Measurements from ENCODE around the gene CDH23. TPM values are rescaled to one million over a fixed set of nuclear protein-coding genes. Genes with fewer than 3 reads are reported as not detected.

CDH23 gene
- polyA plus RNA-seq, 4 donors, result 0.75 to 2.0 (median 1.3) TPM

DNA sequence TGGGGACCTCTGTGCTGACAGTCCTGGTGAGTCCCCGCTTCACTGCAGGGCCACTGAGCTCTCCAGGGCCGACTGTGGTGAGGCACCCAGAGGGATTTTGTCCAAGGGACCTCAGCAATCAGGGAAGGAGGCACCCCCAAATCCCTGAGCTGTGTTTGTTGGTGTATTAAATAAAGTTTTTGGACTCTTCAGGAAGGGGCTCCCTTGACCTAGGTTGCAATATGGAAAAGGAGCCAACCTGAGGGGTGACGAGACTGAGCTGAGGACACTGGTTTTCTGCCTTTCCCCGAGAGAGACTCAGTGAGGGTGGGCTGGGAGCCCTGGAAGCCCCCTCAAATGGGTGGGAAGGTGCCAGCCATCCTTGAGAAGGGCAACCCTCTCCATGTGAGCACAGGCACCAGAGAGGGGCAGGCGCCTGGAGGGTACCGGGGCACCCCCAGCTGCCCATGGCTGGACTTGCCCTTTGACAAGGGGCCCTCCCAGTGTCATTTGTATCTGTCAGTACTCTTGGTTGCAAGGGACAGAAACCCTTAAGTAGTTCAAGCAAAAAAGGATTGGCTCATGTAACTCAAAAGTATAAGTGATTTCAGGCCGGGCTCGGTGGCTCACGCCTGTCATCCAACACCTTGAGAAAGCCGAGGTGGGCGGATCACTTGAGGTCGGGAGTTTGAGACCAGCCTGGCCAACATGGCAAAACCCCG is 250.0 kb downstream of the CDH23 start:
- no peak for DNase-seq (ENCODE audit: low read depth in 4 of 4, low spot score in 2 of 4)

DNA sequence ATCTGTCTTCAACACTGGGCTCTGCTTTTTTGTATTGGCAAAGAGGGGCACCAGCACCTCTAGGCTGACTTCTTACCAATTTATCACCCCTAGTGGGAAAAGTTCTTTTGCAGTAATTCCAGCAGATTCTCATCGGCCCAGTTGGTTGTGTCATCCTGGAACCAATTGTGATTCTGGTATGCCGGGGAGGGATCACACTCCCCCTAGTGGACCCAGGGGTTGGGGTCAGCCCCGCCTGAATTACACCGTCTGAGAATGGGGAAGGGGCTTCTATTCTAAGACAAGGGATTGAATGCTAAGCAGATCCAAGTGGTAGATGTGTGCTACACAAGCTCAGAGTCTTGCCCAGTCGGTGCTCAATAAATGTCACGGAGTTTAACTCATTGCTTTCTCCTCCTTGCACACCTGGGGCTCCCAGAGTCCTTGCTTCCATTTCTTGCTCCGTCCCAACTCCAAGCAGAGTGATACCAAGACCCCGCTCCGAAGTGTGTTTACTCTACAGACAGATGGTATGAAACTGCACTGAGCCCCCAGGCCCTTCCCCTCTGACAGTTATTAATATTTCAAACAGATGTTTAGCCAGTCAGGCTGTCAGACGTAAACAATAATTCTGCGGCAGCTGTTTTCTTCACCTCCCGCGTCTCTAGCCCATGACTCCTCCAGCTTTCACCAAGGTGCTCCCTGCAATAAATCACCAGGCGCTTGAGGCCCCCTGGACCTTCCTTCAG is 251.0 kb downstream of the CDH23 start:
- DNase-seq (ENCODE audit: low read depth in 4 of 4, low spot score in 2 of 4), result no peak

DNA sequence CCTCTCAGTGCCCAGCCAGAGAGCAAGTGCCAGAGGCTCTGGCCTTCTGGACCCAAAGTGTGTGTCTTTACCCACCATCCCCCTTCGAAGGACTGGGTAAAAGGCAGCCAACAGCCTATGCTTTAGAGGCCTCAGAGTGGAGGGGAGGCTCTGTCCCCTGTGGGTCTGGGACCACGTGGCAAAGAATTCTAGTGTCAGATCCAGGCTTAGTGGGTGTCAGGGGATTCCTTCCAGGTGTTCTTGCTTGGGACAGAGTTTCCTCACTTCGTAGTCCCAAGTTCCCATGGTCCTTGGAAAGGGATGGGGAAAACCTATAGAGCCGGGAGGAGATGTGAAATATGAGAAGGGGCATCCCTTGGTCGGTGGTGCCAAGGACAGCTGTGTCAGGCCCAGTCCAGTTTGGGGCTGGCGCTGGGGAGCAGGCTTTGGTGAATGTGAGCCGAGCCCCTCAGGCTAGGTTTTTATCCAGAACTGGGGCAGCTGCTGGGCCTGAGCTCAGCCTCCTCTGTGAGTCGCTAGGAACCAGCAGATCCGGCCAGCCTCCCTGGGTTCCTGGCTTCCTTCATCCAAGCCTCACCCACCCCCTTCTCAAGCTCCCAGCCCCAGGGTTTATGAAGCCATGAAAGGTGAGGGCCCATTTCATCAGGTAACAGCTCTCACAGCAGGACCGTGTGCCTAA is 251.7 kb downstream of the CDH23 start:
- no peak for DNase-seq (ENCODE audit: low read depth in 4 of 4, low spot score in 2 of 4)

DNA sequence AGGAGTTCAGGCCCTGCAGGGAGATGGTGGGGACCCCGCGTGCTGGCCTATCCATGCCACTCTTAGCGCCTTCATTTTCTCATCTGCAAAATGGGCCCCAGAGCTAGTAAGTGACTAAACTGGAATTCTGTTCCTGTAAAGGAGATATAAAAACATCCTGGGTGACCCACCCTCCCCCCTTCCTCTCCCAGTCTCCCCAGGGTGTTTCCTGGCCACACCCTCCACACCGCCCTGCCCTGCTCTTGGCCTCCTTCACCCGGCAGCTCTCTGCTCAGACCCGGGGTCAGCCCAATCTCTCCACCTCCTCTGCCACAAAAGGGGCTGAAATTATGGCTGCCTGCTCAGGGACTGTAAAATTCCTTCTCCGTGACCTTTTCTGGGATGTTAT is 252.2 kb downstream of the CDH23 start:
- no peak for DNase-seq (ENCODE audit: low read depth in 4 of 4, low spot score in 2 of 4)

DNA sequence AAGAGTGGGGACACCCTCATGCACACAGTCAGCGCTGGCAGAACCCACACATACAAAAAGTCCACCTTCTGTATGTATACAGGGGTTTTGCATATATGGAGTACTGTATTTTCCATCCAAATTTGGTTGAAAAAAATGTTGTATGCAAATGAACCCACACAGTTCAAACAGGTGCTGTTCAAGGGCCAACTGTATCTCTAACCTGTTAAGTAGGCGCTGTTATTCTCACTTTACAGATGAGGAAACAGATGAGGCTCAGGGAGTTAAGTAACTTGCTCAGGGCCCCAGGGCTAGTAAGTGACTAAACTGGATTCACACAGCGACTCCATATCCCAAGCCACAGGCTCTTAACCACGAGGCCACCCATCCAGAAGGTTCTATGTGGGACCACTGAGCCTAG is 252.9 kb downstream of the CDH23 start:
- DNase-seq (ENCODE audit: low read depth in 4 of 4, low spot score in 2 of 4), result no peak

DNA sequence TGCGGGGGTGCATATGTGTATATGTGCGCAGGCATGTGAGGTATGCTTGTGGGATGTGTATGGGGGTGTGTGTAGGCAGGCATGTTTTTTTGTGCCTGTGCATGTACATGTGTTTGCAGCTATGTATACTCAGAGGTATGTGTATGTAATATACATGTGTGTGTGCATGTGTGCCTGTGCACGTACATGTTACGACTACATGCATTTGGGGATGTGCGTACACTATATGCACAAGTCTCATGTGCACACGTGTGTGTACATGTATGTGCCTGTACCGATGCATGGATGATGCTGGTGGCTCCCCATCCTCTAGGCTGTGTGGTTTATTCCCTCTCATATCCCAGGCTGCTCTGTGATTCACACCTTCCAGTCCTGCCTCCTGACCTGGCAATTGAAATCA is 253.7 kb downstream of the CDH23 start:
- no peak for DNase-seq (ENCODE audit: low read depth in 4 of 4, low spot score in 2 of 4)

DNA sequence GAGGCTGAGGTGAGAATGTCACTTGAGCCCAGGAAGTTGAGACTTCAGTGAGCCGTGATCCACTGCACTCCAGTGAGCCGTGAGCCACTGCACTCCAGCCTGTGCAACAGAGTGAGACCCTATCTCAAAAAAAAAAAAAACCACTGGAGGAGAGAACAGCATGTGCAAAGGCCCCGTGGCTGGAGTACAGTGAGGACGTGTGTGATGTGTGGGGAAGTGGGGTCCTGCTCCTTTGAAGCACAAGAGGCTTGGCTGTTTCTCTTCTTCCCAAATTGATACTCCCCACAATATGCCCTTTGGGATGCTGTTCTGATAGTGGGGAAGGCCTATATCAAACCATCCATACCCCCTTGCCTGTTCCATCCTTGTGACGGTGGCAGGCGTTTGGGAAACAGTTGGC is 254.7 kb downstream of the CDH23 start:
- no peak for DNase-seq (ENCODE audit: low read depth in 4 of 4, low spot score in 2 of 4)

DNA sequence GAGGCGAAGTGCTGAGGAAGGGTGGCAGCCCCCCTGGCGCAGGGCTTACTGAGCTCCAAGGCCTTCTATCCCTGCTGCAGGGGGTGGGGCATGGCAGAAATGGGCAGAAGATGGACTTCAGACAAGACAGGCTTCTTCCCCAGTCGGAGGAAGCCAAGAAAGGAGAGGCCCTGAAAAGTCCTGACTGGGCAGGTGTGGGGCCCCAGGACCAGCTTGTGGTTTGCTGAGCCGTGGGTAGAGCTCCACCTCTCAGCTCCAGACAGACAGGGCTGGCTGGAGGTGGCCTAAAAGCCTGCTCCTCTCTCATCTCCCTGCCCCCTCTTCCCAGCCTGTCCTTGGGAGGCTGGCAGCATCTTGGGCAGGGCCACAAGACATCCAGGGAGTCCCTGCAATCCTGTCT is 255.2 kb downstream of the CDH23 start:
- no peak for DNase-seq (ENCODE audit: low read depth in 4 of 4, low spot score in 2 of 4)

DNA sequence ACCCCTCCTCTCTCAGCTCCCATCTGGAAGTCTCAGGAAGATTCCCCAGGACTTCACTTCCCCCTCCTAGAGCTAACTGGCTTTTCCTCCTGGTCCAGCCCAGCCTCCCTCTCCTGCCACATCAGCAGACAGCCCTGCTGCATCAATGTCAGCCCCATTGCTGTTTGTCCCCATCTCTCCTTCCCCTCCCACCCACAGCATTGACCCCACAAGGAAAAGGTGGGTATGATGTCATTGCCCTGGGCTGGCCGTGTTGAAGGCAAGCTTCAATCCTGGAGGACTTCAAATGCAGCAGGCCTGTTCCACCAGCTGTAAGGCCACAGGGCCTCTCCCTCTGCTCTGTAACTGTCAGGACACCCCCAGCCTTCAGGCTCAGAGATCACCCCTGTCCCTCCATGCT is 256.3 kb downstream of the CDH23 start:
- no peak for DNase-seq (ENCODE audit: low read depth in 4 of 4, low spot score in 2 of 4)

DNA sequence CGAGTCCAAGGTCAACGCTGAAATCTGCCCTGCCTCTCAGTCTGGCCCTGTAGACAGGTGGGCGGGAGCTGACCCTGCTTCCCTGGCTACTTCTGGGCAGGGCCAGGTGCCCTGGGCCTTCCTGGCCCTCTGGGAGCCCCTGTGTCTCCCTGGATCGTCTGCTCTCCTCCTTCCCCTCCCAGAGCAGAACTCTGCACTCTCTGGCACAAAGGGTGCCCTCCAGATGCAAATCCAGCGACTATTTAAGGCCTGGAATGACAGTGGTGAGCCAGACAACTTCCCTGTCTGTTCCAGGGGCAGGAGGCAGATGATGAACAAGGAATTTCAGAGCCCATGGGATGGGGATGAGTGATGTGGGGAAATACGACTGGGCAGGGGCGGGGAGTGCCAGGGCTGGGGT is 259.5 kb downstream of the CDH23 start:
- no peak for DNase-seq (ENCODE audit: low read depth in 4 of 4, low spot score in 2 of 4)

DNA sequence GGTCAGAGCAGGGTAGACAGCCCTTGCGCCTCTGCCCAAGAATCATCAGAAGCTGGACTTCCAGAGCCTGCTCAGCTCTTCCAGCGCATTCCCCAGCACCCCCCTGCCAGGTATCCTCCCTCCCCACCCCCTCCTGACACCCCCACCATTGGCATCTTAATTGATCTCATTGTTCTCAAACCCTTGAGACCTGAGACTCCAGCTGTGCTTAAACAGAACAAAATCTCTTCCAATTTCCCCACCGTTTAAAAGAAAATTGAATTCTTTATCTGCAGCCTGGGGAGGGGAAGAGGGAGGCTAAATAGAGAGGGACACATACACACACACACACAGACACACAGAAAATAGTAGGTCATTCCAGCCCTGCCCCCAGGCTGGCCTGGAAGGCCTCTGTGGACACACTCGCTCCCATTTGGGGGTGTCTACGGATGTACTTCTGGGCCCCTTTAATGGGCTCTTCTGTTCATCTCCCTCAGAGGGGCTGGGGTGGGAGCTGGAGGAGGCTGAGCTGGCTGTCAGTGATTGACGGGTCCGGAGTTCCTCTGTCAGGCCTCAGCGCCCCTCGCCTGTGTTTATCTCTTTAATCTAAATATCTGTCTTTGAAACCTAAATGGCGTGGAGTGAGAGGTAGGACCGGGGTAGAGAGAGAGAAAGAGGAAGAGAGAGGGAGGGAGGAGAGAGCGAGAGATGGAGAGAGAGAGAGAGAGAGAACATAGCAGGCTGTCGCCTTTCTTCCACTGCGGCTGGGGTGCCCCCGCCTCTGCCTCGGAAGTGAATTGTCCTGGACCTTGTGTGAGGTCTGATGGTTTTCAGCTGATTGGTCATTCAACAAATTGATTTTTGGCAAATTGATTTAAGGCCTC is 261.1 kb downstream of the CDH23 start:
- no peak for DNase-seq (ENCODE audit: low read depth in 4 of 4, low spot score in 2 of 4)

DNA sequence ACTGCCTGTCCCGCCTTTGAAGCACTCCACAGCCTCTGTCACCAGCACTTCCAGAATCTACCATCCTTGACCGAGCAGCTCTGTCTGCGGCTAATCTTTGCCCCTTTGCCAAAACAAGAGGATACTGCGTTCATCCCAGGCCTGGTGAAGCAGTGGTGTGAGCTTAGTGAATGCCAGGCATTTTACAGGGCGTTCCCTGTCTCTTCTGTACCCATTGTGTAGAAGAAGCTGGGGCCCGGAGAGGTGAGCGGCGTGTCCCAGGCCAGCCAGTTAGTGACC is 261.7 kb downstream of the CDH23 start:
- DNase-seq (ENCODE audit: low read depth in 4 of 4, low spot score in 2 of 4), result no peak

DNA sequence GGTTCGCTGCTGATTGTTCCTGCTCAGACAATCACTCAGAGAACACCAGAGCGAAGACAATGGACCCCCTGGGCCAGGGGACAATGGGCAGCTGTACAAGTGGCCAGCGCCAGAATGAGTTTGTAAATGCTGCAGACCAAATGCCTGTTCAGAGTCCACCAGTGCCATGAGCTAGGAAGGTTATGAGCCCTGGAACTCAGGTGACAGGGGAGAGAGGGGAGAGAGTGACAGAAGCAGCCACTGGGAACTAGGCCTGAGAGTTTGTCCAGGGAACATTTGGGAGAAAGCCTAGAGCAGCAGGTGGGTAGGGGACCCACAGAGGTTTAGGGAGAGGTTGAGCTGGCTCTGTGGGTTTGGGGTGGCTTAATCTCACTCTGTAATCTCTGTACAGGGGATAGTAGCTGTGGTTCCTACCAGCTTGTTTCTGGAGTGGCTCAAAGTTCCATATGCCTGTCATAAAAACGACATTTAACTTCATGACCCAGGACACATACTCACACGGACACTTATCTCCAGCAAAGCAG is 262.5 kb downstream of the CDH23 start:
- DNase-seq (ENCODE audit: low read depth in 4 of 4, low spot score in 2 of 4), result no peak

DNA sequence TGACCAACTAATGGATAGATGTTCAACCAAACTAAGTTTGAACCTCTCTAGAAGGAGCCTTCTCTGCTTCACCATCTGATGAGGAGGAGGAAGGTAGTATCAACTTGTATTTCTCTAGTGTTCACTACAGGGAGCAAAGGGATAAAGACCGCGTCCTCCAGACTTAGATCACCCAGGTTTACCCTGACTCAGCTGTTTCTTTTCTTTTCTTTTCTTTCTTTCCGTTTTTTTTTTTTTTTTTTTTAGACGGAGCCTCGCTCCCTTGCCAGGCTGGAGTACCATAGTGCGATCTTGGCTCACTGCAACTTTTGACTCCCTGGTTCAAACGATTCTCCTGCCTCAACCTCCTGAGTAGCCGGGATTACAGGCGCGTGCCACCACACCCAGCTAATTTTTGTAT is 263.0 kb downstream of the CDH23 start:
- DNase-seq (ENCODE audit: low read depth in 4 of 4, low spot score in 2 of 4), result no peak

DNA sequence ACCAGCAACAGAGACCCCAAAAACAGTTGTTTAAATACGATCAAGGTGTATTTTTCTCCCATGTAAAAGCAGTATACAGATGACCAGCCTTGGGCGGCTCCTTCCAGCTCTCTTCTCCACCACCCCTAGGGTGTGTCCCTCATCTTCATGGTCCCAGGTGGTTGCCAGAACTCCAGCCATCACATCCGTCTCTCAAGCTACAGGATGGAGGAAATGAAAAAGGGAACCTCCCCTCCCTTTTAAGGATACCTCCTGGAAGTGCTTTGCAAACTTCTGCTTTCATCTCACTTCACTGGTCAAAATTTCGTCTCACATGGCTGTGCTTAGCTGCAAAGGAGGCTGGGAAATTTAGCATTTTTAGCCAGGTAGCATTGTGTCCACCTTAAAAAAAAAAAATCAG is 263.6 kb downstream of the CDH23 start:
- DNase-seq (ENCODE audit: low read depth in 4 of 4, low spot score in 2 of 4), result no peak

DNA sequence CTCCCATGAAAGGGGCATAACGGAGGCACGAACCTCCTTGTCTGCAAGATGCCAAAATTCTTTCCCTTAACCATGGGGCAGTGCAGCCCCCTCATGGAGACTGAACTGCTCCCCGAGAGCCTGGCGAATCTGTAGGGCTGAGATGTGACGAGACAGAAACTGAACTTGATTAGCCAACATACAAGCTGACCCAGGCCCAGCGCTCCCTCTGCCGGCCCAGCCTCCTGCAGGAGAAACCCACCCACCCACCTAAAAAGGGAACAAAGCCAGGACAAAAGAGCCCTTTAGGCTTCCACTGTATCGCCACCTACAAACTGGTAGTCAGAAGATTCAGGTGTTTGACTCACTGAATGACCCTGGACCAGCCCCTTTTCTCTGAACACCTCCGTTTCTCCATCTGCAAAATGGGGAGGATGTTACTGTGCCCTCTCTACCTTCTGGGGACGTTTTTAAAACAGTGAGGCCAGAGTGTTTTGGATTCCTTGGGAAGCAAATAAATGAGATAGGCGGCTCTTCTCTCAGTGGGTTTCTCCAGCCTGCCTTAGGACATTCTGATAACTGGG is 264.4 kb downstream of the CDH23 start:
- no peak for DNase-seq (ENCODE audit: low read depth in 4 of 4, low spot score in 2 of 4)

DNA sequence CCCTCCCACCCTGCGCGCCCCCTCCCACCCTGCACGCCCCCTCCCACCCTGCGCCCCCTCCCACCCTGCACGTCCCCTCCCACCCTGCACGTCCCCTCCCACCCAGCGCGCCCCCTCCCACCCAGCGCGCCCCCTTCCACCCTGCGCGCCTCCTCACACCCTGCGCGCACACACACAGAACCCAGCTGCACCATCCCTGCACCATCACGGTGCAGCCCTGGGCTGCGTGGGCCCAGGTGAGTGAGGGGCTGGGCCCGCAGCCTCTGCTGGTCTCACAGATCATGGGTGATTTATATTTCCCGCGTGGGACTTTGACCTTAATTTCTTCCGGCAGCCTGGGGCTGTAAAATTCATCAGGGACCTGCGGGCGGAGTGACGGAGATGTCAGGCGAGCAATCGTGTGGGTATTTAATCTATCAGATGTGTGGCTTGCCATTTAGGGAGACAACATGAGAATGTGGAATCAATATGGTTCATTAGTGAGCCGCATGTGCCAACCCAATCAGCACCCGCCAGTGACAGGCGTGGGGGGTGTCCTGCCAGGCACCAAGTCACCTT is 265.1 kb downstream of the CDH23 start:
- no peak for DNase-seq (ENCODE audit: low read depth in 4 of 4, low spot score in 2 of 4)

DNA sequence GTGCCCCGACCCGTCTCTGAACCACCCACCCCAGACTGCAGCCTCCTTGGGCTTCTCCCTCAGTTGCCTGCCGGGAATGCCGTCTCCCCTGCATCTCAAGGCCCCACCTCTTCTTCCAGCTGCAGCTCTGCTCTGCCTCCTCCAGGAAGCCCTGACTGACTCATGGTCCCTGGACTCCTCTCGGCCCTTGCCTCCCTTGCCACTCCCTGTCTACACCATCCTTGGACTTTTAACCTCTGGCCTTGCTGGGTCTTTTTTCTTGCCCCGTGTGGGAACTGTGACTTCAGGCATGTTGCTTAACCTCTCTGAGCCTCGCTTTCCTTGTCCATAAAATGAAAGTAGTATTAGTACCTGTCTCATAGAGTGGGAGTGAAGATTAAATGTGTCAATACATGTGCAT is 266.6 kb downstream of the CDH23 start:
- no peak for DNase-seq (ENCODE audit: low read depth in 4 of 4, low spot score in 2 of 4)

DNA sequence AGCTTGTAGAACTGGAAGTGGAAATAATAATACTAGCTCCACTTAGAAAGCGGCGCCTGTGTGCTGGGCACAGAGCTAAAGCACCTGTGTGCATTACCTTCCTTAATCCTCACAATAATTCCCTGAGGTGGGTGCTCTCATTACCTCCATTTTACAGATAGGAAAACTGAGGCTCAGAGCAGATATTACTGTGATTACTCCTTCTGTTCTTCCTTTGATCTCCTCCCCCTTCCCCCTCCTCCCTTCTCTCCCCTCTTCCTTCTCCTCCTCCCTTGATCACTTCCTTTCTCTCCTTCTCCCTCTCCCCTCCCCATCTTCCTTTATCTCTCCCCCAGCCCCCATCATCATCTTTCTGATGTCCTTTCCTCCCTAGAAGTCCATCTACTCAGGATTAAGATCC is 267.9 kb downstream of the CDH23 start:
- DNase-seq (ENCODE audit: low read depth in 4 of 4, low spot score in 2 of 4), result no peak

DNA sequence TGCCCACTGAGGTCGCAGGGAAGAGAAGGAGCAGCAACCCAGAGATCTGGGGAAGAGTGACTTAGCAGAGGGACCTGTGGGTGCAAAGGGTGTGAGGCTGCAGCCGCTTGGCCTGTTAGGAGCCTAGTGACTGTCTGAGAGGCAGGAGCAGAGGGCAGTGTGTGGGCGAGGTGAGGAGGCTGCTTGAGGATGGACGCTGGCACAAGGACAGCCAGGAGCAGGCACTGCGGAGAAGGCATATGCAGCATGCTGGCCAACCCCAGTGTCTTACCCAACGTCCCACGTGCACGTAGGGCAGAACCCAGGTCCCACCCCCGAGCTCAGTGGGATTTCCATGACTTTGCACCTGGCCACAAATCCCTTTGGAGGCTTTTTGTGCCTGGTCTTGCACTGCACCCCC is 268.7 kb downstream of the CDH23 start:
- DNase-seq (ENCODE audit: low read depth in 4 of 4, low spot score in 2 of 4), result no peak
